Measurements from ENCODE around the gene DSCAML1.
"Not testable (repeated sequence)": the region's sequence is repeated elsewhere in the genome, so short reads cannot be mapped to it uniquely, and the experiment has no call there.

DSCAML1 gene

GRCh38 chr11:117466966-117467365 is 330.1 kb downstream of the DSCAML1 start:
- no peak for DNase-seq (ENCODE audit: low spot score)

DNA sequence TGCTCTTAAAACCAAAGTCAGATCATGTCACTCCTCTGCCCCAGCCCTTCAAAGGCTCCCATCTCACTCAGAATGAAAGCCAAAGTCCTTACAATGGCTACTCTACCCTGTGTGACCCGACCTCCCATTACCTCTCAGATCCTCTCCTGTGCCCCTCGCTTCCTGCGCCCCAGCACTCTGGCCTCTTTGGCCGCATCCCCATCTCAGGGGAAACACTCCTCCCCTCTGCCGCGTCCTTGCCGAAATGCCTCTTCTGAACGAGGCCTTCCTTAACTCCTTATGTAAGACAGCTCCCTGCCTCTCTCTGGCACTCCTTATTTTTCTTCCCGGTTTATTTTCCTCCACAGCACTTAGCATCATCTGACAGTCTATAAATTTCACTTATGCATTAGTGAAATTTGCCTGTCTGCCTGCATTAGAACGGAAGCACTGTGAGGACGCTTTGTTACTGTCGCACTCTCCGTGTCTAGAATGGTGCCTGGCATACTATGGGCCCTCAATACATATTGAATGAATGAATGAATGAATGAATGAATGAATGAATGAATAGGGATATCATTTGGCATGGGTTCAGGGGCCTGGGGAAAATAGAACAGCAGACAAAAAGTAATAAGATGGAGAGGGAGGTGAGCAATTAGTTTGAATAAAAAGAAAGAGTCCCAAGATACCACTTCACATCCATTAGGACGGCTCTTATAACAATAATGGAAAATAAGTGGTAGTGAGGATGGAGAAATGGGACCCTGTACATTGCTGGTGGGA is 331.6 kb downstream of the DSCAML1 start:
- no peak for DNase-seq (ENCODE audit: low spot score)

DNA sequence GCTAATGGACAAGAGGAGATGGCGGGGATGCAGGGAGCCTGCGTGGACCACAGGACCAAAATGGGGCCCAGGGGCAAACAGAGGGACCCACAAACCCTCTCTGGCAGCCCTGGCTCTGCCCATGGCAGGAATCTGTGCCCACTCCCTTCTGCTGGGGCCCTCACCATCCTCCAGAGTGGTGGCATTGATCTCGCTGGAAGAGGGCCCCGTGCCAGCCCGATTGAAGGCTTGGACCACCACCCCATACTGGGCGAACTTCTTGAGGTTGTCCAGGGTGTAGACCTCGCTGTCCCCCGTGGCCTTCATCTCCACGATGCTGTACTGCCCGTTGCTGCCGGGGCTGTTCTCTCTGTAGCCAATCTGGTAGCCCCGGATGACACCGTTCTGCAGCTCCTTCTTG is 332.2 kb downstream of the DSCAML1 start:
- no peak for DNase-seq (ENCODE audit: low spot score)

DNA sequence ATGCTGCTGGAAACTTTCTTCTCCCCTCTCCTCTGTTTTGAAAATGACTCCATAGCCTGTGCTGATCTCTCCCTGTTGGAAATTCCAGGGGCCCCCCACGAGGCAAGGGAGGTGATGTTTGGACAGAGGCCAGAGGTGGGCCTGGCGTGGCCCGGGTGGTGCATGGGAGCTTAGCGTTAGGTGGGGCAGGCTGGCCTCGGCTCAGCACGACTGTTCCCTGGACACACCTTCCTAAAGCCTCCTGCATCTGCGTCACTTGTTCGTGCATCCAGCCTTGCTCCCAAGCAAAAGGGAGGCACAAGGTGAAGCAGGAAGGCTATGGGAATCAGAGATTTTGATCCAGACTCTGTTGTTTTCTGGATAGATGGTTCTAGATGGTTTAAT is 334.2 kb downstream of the DSCAML1 start:
- no peak for DNase-seq (ENCODE audit: low spot score)

DNA sequence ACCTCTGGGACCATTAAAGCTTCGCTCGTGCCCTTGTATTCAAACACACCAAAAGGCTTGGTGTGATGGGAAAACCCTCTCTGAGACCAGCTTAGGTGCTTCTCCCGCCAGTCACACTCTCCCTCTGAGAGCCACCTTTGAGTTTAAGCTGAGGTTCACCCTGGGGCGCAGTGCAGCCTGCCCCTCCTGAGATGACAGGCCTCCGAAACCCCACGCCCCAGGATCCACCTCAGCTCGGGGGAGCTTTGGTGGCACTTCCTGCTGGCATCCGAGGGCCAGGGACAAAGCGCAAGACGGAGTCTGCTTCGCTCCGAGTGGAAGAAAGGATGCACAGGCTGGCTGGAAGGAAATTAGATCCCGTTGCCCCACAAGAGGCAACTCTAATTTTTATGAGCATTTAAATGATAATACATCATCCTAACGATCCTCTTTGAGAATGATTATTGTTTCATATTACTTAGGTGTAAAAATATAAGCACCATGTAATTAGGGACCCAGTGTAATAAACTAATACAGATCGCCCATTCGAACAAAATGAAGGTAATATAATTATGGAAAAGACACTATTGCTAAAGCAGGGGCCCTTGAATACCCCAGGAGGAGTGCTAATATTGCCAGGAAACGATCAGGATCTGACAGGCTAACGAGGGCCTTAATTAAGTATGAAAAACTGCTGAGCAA is 334.7 kb downstream of the DSCAML1 start:
- DNase-seq (ENCODE audit: low spot score), result no peak

DNA sequence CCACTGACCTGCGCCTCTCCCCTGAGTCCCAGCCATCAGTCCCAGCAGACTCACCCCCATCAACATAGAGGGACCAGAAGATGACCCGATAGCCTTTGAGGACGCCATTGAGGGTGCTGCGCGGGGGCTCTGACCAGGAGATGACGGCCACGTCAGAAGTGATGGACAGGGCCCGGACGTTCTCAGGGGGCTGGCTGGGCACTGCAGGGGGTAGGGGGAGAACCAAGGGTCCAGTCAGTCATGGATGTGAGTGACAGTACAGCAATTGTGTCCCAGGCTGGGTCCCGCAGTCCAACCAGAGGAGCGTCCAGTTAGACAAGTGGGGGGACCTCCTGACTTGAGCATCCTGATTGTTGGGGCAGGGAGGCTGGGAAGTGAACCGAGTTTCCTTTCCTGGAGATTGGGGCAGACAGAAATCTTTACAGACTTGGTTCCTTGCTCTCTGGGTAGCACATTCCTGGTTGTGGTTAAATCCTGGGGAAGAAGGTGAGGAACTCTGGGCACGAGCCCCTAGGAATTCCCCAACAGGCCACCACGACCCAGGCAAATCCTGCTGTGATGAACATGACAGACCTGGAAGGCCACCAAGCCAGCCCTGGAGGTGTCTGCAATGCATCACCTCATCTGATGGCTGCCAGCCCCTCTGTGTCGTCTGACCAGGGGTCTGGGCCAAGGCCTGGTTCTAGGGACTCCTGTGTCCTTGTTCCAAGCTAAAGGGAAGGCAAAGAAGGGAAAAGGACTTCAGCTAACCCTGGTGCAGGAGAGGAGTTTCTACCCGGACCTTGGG is 335.4 kb downstream of the DSCAML1 start:
- no peak for DNase-seq (ENCODE audit: low spot score)

DNA sequence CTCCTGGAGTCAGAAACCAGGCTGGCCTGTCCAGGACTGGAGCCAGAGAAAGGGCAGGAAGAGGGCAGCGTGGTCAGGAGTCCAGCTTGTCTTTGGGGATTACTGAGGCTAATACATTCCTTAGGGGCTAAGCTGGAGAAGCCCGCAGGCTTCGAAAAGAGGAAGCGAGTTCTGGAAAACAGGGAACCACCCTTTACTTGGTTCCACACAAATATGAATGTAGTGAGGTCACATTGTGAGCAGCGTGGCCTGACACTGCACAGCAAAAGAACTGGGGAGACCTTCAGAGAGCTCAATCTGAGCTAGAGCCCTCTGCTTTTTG is 337.1 kb downstream of the DSCAML1 start:
- DNase-seq (ENCODE audit: low spot score), result no peak

- no peak for DNase-seq (ENCODE audit: low spot score)
Measured at GRCh38 chr11:117459123-117459978, 337.7 kb downstream of the DSCAML1 start.

- DNase-seq (ENCODE audit: low spot score), result peak; percentile 24
Measured at GRCh38 chr11:117458275-117459122, 338.5 kb downstream of the DSCAML1 start.

- no peak for DNase-seq (ENCODE audit: low spot score)
Measured at GRCh38 chr11:117457835-117458234, 339.2 kb downstream of the DSCAML1 start.

GRCh38 chr11:117457031-117457785 is 339.8 kb downstream of the DSCAML1 start:
- DNase-seq (ENCODE audit: low spot score), result no peak

DNA sequence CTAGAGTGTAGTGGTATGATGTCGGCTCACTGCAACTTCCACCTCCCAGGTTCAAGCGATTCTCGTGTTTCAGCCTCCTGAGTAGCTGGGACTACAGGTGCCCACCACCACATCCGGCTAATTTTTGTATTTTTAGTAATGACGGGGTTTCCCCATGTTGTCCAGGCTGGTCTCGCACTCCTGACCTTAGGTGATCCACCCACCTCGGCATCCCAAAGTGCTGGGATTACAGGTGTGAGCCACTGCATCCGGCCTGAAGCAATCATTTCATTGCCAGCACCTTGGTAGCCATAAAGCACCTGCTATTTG is 340.3 kb downstream of the DSCAML1 start:
- DNase-seq (ENCODE audit: low spot score), result not testable (repeated sequence)

- peak; percentile 68 for DNase-seq (ENCODE audit: low spot score)
Measured at GRCh38 chr11:117456027-117456720, 340.8 kb downstream of the DSCAML1 start.

DNA sequence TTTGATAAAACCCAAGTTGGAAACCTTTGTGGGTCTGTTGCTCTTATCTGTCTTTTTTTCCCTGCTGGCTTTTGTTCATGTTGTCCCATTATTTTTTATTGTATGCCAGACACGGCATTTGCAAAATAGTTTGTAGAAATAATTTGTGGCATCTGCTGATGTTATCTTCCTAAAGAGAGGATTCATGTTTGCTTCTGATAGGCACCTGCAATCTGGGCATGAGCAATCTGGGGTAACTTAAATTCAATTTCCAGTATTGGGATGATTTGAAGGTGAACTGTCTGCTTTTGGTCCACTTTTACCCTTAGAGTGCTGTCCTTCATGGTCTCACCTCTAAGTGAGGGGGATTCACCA is 342.5 kb downstream of the DSCAML1 start:
- no peak for DNase-seq (ENCODE audit: low spot score)

DNA sequence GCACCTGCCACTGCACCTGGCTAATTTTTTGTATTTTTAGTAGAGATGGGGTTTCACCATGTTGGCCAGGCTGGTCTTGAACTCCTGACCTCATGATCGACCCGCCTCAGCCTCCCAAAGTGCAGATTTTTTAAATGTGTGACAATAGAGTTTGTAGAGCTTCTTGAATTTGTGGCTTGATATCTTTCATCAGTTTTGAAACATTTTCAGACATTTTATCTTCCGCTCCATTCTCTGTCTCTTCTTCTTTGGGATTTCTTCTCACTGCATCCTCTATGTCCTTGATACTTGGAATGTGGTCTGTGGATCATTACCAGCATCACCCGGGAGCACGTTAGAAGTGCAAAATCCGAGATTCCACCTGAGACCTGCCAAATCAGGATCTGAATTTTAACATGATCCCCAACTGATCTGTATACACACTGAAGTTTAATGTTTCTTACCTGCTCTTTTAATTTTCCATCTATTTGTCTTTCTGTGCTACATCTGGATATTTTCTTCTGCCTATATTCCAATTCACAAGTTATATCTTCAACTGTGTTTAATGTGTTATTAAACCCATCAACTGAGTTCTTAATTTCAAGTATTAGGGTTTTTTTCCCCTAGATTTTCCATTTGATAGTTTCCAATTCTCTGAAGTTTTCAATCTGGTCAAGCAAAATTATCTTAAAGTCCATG is 343.0 kb downstream of the DSCAML1 start:
- no peak for DNase-seq (ENCODE audit: low spot score)

DNA sequence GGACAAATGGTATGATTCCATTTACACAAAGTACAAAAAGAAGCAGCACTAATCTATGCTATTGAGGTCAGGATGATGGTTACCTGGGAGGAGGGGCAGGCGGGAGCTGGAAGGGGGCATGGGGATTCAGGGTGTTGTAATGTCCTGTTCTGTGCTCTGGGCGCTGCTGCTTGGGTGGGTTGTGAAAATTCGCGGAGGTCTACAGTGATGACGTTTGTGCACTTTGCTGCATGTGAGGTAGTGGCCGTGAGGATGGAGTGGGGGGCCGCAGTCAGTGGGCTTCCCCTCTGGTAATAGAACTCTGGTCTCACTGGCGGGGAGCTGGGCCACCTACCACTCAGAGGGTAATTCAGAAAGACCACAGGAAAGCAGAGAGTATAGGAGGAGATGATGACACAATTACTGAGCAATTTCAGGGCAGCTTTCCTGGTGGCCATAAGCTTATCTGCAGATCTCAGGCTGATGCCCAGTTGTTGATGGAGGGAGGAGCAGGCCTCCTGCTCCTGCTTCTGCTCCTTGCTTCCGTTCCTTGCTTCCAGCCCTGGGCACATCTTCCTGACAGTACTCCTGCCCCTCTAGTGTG is 347.8 kb downstream of the DSCAML1 start:
- no peak for DNase-seq (ENCODE audit: low spot score)

GRCh38 chr11:117444711-117445658 is 352.0 kb downstream of the DSCAML1 start:
- no peak for DNase-seq (ENCODE audit: low spot score)

- no peak for DNase-seq (ENCODE audit: low spot score)
Measured at GRCh38 chr11:117444256-117444655, 352.8 kb downstream of the DSCAML1 start.
